Measurements from ENCODE around the gene CD8B2.
"Not testable (repeated sequence)": the region's sequence is repeated elsewhere in the genome, so short reads cannot be mapped to it uniquely, and the experiment has no call there.

GRCh38 chr2:106566484-106566883 is 79.3 kb downstream of the CD8B2 start:
- TF ChIP-seq POLR2A, POLR2AphosphoS5, TAF1 (IDR thresholded peaks at IDR 0.05; ENCODE audit: low read depth, low read length): not testable (repeated sequence)

All from GM12891 (cell line).